AG09319 (cell line): ENCODE results near the gene ISLR.

Experiments
- DNase-seq: peaks from one replicate; pipeline ENCODE4 v3.0.0-alpha.2; 2010; ENCODE audit warnings: low read depth; ENCODE audit errors: extremely low read depth
- TF ChIP-seq, protein P1 (sequence below): IDR thresholded peaks from 2 replicates; pipeline ENCODE4 v1.5.1; 2011; ENCODE audit warnings: low read depth, mild to moderate bottlenecking, inconsistent platforms, low read length, moderate library complexity

The ISLR gene

DNA sequence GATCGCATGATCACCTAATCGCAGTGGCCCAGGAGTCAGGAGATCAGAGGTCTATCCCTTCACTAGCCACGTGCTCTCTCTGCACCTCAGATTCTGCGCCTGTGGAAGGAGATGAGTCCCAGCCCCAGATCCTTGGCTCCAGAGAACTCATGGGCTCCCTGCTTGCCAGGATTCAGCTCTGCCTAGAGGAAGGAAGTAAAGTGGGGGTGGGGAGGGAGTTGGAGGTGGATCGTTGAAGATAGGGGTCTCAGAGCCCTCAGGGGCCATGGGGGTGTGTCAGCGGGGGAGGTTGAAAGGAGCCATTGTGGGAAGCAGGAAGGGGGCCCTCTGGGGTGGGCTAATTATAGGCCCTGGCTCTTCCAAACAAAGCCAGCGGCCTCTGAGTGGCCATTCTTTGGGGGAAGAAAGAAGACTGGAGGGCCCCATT lies 40.4 kb downstream of the ISLR start:
- TF ChIP-seq, protein P1, sequence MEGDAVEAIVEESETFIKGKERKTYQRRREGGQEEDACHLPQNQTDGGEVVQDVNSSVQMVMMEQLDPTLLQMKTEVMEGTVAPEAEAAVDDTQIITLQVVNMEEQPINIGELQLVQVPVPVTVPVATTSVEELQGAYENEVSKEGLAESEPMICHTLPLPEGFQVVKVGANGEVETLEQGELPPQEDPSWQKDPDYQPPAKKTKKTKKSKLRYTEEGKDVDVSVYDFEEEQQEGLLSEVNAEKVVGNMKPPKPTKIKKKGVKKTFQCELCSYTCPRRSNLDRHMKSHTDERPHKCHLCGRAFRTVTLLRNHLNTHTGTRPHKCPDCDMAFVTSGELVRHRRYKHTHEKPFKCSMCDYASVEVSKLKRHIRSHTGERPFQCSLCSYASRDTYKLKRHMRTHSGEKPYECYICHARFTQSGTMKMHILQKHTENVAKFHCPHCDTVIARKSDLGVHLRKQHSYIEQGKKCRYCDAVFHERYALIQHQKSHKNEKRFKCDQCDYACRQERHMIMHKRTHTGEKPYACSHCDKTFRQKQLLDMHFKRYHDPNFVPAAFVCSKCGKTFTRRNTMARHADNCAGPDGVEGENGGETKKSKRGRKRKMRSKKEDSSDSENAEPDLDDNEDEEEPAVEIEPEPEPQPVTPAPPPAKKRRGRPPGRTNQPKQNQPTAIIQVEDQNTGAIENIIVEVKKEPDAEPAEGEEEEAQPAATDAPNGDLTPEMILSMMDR, result no peak
- no peak for DNase-seq

DNA sequence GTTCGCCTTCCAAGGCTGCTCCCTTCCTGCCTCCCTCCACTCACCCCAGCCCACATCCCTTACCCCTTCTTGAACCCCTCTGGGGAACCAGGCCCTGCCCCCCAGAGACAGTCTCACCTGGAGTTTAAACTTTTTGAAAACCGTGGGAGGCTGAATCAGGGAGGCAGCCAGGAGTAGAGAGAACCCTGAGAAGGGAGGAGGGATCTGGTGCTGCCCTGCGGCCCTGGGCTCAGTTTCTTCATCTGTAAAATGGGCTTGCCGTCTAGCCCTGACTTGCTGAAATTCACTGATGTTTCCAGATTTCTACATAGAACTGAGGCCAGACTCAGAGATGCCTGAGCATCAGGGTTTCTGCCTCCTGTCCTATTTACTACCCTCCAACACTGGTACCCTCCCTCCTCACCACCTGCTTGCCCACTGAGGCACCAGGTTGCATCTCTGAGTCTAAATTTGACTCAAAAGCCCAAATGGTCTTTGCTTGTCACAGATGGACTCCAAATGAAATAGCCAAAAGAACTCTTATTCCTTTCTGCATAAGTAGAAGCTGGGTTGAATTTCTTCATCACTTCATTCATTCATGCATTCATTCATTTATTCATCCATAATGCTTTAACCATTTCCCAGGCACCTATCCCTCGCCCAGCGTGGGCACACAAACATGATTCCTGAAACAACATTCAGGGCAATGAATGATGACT lies 41.0 kb downstream of the ISLR start:
- TF ChIP-seq, protein P1, result no peak

DNA sequence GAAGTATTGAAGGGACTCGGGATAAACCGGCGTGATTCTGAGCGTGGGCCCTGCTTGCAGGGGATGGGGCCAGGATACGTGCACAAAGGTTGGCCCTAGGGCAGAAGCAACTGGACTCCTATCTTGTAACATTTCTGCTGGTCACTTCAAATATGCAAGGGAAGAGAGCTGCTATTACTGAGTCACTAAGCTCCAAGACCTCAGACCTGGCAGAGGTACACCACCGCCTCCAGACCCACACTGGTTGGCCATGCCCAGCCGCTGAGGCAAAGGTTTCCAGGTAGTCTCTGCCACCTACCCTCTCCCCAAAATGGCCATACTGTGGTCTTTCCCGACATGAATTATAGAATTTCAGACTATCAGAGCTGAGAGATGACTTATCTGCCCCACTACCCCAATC lies 42.4 kb downstream of the ISLR start:
- TF ChIP-seq, protein P1, result no peak
- DNase-seq, result no peak

More for the DNA sequence above, 41.0 kb downstream of the ISLR start:
- no peak for DNase-seq

DNA sequence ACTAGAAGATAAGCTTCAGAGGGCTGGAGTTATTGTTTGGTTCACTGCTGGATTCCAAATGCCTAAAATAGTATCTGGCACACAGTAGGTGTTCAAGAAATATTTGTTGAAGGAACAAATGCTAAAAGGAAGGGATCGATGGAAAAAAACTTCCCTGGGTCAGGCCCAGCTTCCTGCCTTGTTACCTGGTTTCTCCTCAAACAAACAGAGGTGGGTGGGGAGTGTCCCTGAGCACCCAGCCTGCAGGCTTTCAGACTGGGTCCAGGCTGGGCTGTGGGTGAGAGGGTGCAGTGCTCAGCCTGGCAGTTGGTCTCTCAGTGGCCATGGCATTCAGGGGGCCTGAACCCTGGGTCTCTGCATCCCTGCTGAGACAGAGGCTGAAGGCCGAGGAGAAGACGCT lies 43.4 kb downstream of the ISLR start:
- TF ChIP-seq, protein P1, result no peak
- no peak for DNase-seq

DNA sequence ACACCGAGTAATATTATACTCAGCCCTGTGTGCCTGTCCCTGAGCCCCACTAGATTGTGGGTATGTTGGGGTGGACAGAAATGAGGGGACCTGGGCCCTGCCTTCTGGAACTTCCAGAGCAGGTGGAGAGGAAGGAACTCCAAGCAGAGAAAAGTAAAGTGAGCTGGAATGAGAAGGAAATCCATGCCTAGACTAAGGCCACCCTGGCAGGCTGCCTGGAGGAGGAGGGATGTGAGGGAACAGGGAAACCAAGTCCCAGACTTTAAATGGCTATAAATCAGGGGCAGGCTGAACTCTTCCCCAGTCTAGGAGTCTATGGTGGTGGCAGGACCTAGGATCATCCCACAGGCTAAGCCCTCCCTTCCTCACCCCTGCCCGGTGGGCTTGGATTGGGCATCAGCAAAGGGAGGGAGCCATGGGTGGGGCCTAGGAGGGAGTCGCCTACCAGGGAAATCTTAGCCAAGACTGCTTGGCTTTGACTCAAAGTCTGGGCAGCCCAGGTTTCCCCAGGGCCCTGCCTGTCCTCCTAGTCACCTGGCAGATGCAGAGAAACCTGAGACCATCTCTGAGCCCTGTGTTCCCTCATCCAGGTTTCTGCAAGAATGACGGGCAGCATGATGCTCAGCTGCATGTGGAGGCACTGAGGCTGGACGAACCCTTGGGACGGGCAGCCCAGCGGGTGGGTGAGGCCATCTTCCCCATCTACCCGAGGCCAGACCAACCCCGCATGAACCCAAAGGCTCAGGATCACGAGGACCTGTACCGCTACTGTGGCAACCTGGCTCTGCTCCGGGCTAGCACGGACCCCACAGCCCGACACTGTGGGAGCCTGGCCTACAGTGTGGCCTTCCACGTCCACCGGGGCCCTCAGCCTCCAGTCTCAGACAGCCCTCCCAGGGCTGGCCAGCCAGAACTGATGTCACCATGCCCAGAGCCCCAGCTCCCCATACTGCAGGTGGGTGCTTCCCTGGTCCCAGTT lies 44.7 kb downstream of the ISLR start:
- no peak for DNase-seq
- TF ChIP-seq, protein P1, result no peak

DNA sequence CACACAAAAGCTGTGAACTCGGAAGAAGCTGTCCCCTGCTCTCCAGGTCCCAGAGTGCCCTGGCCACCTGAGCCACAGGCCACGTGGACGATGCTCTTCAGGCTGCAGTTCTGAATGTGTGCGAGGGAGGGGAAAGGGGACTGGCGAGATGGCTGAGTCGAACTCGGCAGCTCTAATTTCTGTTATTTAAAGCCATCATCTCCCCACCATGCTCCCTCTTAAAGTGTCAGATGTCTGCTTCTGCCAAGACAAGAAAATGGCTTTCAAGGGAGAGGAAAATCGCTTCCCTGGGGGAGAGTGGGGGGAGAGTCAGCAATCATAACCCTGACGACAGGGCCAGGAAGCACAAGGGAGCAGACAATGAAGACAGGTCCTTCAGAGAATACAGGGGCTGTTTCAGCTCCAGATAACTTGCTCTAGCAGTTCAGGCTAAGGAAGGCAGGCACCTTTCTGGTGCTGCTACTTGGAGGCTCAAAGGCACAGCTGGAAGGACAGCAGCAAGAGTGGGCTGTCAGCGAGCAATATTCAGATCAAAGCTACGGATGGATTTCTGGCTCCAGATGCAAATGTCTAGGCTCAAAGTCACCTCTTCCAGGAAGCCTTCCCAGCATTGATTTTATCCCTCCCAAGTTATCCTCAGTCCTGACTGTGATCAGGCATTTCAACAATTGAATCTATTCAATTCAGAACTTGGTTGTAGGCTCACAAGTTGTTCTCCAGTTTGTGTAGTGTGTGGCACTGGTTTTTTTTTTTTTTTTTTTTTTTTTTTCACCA lies 47.2 kb downstream of the ISLR start:
- TF ChIP-seq, protein P1, result no peak
- no peak for DNase-seq
